Left lobe of liver (tissue), 2 donors: ENCODE data around the gene ARHGEF10L. TPM values are rescaled to one million over a fixed set of nuclear protein-coding genes. Genes with fewer than 3 reads are reported as not detected.

Experiments
- ATAC-seq: fragments of 200-7000 bp; cut with Tn5 transposase; one replicate; pipeline ENCODE4 v1.9.1; 2020; ENCODE audit warnings: mild to moderate bottlenecking, moderate library complexity
- DNase-seq: peaks from one replicate; pipeline ENCODE4 v3.0.0-alpha.2; 2020; ENCODE audit warnings: low spot score
- total RNA-seq: library from RNA; stranded (reverse); gene quantifications from one replicate; pipeline ENCODE4 v1.2.1, GENCODE V29; 2021
- donor health status: DM: no; HTN: no; CAD: no; lungs with moderate emphysema.
- donor health status: DM: no; HTN: yes; CAD: no.

ARHGEF10L gene
- total RNA-seq, 1 donor from 2014 or later: 126 TPM

DNA sequence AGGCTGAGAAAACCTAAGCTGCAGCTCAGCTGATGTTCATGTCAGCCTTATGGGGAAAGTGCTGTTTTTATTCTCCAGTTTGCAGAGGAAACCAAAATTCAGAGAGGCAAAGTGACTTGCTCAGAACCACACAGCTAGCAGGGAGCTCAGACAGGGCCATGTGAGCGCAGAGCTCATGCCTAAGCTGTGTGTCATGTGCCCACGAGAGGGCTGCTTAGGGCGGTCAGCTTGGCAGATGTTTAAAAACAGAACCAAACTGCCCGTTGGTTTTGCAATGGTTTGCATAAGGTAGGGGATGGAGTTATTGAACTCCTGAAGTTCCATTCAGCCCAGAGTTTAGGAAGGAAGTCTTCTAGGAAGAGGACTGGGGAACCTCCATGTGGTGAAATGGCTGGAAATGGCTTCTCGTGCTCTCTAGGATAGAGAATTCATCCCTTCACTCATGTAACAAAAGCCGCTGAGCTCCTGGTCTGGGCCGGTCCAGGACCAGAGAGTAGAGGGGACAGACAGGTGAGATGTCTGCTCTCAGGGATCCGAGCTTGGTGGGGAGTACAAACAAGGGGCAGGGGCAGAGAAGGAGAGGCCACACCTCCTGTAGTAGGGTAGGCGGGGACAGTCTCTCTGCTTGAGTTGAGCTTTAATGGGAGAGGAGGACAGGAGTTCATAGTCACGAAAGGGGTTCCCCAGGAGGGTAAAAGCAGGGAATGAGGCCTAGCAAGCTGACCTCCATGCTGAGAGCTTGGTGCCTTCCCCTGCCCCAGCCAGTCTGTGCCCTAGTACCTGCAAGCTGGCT, 46.9 kb downstream of the ARHGEF10L start:
- ATAC-seq (peak; percentile 34), DNase-seq (peak; percentile 80)

DNA sequence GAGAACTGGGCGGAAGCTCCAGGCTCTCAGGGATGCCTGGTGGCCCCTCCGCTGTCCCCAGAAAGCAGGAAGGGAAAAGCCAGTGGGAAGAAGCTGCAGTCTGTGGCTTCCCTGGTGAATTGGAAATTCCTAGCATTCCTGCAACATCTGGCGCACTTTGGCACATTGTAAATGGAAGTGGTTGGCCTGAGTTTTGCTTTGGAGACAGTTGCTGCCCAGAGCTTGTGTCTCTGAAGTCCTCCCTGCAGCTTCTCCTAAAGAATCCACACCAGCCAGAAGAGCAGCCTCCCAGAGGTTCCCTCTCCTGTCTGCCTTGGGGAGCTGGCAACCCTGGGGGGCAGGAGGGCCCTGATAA, 48.2 kb downstream of the ARHGEF10L start:
- ATAC-seq: no peak
- DNase-seq: no peak

DNA sequence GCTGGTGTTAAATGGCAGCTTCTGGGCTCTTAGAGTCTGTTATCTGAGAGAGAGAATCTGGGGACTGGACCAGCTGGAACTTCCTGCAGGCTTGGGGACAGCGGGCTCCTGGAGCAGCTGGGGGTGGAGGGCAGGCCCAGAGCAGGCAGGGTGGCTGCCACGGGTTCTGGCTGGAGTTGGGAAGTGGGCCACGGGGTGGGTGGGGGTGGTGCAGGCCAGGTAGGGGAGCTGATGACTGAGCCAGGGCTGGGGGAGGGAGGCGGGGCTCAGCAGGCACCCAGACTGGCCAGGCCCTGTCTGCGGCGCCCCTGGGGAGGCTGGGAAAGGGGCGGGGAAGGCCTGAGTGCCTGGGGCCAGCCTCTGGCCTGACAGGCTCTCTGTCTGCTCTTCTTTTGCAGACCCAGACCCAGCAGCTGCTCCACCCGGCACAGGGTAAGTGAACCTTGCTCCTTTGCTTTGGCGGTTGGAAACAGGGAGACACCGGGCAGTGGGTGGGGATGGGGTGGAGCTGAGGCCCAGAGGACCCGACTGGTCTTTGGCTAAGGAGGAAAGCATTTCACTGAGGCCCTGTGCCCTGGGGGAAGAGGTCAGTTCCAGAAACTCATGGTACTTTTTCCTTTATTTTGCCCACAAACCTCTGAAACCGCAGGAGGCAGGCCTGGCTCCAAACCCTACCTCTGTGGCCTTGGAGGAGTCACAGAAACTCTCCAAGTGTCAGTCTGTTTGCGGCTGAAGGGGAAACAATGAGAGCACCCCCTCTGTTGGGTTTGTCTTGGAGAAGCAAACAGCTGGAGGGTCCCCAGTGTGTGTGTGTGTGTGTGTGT, 48.8 kb downstream of the ARHGEF10L start:
- peak; percentile 75 for ATAC-seq
- peak; percentile 96 for DNase-seq

DNA sequence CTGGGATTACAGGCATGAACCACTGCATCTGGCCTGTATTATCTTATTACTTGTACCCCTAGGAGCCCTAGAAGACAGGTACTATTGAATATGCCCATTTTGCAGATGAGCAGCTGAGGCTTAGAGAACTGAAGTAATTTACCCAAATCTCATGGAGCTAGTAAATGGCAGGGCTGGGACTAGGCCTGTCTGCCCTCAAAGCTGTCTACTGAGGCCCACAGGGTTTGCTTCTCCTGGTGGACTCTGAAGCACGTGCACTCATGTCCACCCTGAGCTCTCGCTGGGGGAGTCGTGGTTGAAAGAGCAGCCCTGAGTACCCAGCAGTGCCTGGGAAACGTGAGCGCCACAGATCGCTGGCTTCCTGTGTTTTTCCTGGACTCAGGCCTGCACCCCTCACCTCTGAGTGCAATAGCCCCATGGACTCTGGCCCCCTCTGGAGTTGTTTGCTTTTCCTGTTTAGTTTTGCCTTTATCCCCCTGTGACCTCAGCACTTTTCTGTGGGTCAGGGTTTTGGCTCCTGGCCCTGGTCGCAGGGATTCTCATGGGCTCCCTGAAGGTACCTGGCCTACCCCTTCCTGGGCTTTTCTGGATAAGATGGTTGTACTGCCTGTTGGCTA, 52.4 kb downstream of the ARHGEF10L start:
- ATAC-seq: peak; percentile 51
- DNase-seq: peak; percentile 96

DNA sequence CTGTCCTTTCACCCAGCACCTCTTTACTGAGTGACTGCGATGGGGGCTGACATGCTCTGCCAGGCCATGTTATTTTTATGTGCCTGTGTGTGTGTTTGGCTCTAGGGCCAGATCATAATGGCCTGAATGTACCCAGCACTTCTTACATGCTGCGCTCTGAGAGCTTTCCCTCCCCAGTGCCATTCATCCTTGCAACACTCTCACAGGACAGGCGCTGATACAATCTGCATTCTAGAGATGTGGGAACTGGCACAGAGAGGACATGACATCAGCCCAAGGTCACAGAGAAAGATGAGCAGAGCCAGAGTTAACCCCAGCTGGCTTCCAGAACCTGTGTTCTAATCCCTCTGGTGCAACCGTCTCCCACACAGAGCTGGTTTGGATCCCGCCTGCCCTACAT, 54.5 kb downstream of the ARHGEF10L start:
- ATAC-seq (peak; percentile 57), DNase-seq (peak; percentile 83)

DNA sequence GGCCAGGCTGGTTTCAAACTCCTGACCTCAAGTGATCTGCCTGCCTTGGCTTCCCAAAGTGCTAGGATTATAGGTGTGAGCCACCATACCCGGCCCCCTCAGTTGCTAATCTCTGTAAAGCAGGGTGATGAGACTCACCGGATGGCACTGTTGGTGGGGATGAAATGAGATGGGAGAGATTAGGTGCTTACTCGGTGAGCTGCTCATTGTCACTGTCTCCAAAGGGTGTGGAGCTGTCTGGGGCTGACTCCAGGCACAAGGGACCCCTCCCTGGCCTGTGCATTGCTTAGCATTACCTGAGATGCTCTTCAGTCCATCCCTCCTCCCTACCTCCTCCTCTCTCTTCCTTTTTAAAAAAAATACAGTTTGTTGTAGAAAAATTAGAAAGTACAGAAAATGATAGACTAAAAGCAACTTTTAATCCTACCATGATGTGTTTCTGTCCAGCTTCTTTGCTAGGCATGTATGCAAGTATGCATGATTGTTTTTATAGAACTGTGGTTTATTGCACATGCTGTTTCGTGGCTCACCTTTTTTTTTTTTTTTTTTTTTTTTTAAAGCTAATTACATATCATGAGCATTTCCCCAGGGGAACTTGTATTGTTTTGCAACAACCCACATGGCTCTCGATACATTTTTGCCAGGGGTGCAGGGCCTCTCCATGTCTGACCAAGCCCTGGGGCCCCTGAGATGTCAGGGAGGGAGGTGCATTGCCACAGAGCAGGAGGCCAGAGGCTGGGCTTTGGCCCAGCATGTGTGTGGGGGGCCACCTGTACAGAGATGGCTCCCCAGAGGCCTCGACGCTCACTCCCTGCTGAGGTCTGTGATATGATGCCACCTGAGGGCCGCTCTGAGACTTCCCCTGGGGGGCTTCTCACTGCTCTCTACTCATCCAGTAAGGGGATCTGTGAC, 55.4 kb downstream of the ARHGEF10L start:
- DNase-seq (no peak), ATAC-seq (no peak)

DNA sequence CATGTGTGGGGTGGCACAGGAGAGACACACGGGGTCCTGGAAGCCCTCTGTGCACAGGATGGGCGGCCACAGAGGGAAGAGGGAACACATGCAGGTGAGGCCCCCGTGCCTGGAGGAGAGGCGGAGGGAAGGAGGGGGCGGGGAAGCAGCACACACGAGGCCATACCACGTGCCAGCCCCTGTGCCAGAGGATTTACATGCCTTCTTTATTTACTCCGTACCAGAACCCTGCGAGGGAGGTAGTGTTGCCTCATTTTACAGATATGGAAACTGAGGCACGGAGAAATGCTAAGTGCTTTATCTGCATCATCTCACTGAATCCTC, 56.1 kb downstream of the ARHGEF10L start:
- no peak for DNase-seq
- ATAC-seq: no peak

DNA sequence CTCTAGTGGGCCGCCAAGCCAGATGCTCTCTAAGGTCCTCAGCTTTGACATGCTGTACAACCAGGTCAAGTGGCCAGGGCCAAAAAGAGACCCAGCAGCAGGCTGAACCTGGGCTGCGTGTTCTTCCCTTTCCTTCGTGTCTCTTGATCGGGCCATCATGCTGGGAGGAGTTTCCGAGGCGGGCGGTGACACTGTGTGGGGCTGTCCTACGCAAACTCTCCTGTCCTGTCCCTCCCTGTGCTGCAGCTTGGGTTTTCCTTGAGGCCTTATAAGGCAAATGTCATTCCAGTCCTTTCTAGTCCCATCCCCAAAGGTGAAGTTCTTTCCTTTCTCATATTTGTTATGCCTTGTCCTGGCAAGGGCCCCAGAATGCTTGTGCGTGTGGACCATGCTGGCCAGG, 56.7 kb downstream of the ARHGEF10L start:
- ATAC-seq: no peak

DNA sequence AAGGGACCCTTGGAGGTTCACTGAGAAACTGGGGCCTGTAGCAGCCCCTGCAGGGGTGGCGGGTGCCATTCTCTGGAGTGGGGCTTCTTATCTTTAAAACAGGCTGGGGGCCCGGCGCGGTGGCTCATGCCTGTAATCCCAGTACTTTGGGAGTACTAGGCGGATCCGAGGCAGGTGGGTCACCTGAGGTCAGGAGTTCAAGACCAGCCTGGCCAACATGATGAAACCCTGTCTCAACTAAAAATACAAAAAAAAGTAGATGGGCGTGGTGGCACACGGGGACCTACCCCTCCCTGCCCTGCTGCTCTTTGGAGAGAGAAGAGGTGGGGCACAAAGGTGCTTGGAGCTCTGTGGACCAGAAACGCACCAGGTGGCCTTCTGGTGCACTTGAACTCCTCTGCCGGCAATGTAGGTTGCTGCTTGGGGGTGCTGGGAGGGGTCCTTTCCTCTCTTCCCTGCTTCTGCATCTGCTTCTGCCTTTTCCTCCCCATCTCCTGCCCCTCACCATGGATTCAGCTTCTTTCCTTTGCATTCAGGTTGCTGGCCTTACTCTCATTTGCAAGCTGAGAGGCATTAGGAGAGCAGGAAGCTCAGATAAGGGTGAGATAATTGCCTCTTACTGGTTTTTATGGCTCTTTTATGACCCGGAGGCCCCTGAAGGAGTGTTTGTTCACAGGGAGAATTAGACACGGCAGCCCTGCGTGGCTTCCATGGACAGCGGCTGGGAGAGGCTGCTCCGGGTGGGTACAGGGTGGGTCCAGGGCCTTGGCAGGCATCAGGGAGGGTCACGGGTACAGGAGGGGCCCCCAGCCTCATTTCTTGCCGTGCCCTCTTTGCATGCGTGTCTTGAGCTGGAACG, 57.4 kb downstream of the ARHGEF10L start:
- no peak for DNase-seq
- ATAC-seq: peak; percentile 0

More for the DNA sequence above, 56.7 kb downstream of the ARHGEF10L start:
- no peak for DNase-seq

DNA sequence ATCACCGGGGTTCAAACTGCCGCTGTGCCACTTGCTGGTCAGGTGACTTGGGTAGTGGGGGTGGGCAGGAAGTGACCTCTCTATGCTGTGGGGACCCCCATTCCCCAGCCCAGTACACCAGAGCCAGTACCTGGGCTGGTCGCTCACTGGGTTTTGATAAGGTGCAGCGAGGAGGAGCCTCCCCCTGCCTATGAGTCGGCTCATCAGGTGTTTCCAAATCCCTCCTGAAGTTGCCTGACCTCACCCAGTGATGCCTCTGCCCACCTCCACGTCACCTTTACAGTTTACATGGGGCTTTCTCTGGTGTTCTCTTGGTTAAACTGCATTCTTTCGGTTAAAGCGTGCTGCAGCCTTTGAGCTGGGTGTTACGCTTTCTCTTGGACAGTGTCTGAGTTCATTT, 58.2 kb downstream of the ARHGEF10L start:
- ATAC-seq (no peak), DNase-seq (no peak)

DNA sequence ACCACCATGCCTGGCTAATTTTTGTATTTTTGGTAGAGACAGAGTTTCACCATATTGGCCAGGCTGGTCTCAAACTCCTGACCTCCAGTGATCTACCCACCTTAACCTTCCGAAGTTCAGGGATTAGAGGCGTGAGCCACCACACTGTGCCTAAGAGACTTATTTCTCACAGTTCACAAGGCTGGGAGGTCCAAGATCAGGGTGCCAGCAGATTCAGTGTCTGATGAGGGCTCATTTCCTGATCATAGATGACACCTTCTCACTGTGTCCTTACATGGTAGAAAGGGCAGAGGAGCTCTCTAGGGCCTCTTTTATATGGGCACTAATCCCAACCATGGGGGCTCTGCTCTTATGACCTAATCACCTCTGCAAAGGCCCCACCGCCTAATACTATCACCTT, 58.8 kb downstream of the ARHGEF10L start:
- ATAC-seq (no peak), DNase-seq (no peak)

DNA sequence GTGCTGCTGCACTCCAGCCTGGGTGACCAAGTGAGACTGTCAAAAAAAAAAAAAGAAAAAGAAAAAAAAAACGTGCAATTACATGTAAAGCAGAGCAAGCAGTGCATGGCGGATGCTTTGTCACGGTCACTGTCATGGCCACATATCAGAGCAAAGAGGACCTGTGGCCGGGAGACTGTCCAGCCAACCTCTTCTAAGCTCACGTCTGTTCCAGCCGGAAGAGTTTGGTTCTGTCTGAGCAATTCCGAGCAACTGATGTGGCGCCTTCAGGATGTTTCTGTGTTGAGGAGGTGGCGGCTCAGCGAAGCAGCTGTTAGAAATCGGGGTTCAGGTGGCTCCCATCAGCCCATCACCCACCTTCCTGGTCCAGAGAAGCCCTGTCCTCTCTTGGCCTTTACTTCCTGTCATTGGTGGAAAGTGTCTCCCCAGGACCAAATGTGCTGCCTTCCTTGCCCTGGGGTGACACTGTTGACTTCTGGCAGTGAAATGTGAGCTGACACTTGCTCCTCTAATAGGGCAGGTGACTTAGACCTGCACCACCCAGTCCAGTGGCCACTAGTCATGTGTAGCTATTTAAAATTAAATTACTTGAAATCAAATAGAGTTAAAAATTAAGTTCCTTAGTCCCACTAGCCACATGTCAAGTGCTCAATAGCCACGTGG, 59.9 kb downstream of the ARHGEF10L start:
- ATAC-seq: no peak
- DNase-seq: no peak

DNA sequence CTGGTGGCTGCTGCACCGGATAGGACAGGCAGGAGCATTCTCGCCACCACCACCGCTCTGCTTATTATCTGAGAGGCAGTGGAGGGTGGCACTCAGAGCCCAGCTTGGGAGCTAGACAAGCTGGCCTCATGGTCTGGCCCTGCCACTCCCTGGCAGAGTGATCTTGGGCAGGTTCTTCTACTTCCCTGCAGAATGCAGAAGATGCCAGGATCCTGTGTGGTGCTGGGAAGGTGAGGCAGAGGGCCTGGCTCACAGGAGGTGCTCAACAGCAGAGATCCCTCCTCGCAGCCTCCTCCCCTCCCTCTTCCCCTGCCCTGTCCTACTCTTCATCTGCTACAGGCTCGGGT, 60.4 kb downstream of the ARHGEF10L start:
- peak; percentile 5 for ATAC-seq
- DNase-seq: no peak

DNA sequence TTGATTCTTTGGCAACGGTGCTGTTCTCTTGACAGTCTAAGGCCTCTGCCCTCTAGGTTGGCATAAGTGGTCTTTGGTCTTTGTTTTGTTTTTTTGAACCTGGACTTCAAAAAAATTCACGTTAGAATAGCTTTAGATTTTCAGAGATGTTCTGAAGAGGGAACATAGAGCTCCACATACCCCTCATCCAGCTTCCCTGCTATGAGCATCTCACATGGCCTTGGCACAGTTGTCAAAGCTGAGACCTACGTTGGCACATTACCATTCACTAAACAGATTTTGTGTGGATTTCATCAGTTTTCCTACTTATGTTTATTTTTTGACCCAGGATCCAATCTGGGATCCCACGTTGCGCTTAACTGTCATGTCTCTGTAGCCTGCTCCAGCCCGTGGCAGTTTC, 60.8 kb downstream of the ARHGEF10L start:
- DNase-seq (no peak), ATAC-seq (no peak)

DNA sequence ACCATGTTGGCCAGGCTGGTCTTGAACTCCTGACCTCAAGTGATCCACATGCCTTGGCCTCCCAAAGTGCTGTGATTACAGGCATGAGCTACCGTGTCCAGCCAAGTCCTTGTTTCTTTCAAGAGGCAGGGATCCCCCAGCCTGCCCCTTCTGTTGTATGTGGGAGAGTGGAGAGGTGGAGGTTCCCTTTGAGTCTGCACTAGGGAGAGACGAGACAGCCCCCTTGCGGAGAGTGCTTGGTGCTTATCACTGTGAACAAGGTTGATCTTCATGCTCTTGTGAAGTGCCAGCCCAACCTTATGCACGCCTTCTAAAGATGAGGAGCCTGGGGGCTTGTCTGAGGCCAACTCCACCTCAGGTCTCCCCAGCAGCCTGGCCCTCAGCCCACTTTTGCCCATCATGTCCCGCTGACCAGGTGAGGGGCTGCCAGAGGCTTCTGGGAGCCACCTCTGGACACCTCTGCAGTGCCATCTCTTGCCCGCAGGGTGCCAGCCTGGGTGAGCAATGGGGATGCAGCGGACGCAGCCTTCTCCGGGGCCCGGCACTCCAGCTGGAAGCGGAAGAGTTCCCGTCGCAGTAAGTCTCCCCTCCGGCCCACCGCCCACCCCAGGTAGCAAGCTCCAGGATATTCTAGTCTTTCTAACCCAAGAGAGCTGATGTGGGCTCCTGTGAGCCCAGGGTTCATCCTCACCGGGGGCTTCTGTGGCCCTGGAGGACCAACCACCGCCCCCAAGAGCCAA, 62.3 kb downstream of the ARHGEF10L start:
- ATAC-seq: no peak
- no peak for DNase-seq

DNA sequence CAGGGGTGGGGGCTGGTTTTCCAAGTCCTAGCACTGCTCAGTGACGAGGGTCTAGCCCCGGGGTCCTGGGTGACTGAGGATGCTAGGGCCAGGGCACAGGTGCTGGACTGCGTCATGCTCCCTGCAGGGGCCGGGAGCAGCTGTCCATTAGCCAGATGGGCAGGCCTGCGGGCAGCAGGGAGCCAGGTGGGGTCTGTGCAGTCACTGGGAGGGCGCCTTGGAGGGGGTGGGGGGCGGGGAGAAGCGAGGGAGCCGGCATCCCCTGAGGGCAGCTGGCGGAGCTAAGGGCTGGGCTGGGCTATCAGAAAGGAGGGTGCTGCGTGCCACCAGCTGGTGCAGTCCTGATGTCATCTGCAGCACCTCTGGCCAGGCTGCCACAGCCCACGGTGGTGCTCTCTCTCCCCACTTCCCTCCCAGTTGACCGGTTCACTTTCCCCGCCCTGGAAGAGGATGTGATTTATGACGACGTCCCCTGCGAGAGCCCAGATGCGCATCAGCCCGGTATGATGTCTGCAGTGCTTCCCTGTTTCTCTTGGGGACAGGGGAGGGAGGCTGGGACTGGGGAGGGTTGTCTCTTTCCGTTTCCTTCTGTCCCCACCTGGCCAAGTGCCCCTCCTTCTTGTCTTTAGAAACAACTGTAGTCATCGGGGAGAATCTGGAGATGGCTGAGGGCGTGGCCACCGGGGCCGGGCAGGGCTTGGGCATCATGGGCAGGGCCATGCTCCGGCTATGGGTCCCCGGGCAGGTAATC, 63.8 kb downstream of the ARHGEF10L start:
- no peak for DNase-seq
- ATAC-seq: no peak

DNA sequence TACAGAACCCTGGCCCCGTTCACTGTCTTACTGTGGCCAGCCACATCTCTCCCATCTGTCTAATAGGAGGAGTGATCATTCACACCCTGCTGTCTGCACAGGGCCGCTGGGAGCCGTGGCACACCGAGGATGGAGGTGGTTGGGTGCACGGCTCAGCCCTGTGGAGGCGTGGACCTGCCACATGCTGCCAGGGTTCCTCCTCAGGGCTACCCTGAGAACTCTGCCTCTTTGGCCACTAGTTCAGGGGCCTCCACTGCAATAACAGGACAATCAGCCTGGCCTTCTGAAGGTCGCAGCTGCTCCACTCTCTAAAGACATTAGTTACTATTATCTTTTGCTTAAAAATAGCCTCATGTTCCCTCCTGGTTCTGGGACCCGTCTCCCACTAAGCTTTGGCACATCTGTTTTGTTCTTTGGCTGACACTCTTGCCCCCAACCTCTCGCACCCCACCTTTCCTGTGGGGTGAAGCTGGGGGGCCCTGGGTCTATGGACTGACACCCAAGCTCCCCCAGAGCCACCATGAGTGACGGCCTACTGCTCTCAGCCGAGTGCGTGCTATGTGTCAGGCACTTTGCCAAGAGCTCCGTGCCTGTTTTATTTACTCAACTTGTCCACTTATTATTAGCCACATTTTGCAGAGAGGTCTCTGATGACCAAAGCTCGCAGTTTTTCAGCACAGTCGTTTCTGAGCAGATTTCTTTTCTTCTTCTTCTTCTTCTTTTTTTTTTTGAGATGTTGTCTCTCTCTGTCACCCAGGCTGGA, 66.3 kb downstream of the ARHGEF10L start:
- ATAC-seq (peak; percentile 54), DNase-seq (peak; percentile 74)
